IMR-90 (cell line): ENCODE data around the gene SCARF2. TPM values are rescaled to one million over a fixed set of nuclear protein-coding genes. Genes with fewer than 3 reads are reported as not detected.

Experiments
- ATAC-seq: fragments of 200-7000 bp; cut with Tn5 transposase; 2 replicates; pipeline ENCODE4 v1.9.1; 2020; ENCODE audit warnings: low read depth, mild to moderate bottlenecking, moderate library complexity
- BruUV-seq: library from RNA; stranded (reverse); fragments of 400-500 nt; replicated peaks from 2 replicates; lab custom pipeline; 2021; lab: Mats Ljungman, UMichigan
- CTCF ChIA-PET: fragments of 300-600 bp; formaldehyde crosslinking; extraction: SDS; loops from one replicate; lab custom pipeline; 2021; ENCODE audit warnings: antibody characterized with exemption; lab: Yijun Ruan, JAX
- POLR2A ChIA-PET: fragments of 300-600 bp; sonication (Branson Sonifier 250); formaldehyde crosslinking; loops from one replicate; lab custom pipeline; 2022; ENCODE audit warnings: antibody characterized with exemption; ENCODE audit not compliant: unreplicated experiment; lab: Charles Lee
- DNase-seq: peaks from one replicate; pipeline ENCODE4 v3.0.0; 2013
- H2AFZ ChIP-seq: replicated peaks from 2 replicates; pipeline ENCODE3; 2013; ENCODE audit warnings: low read length, mild to moderate bottlenecking; ENCODE audit not compliant: poor library complexity
- H2AK5ac ChIP-seq: 2 replicates; pipeline ENCODE4 v1.6.1; 2013; ENCODE audit warnings: low read depth, low read length, inconsistent platforms
- H2AK9ac ChIP-seq: replicated peaks from 2 replicates; pipeline ENCODE3; 2013; ENCODE audit warnings: mild to moderate bottlenecking, low read depth, low read length, moderate library complexity; ENCODE audit not compliant: poor library complexity
- H2BK120ac ChIP-seq: 2 replicates; pipeline ENCODE4 v1.6.1; 2013; ENCODE audit warnings: low read depth, low read length, inconsistent platforms
- H2BK15ac ChIP-seq: 3 replicates; pipeline ENCODE4 v1.6.1; 2013; ENCODE audit warnings: low read depth, low read length, inconsistent platforms
- H2BK20ac ChIP-seq: 2 replicates; pipeline ENCODE4 v1.6.1; 2013; ENCODE audit warnings: low read depth, mild to moderate bottlenecking, inconsistent platforms, low read length, moderate library complexity
- H2BK5ac ChIP-seq: 2 replicates; pipeline ENCODE4 v1.6.1; 2013; ENCODE audit warnings: mild to moderate bottlenecking, low read depth, low read length, inconsistent platforms; ENCODE audit not compliant: poor library complexity, severe bottlenecking
- H3K14ac ChIP-seq: replicated peaks from 2 replicates; pipeline ENCODE4 v1.6.1; 2013; ENCODE audit warnings: low read depth, low read length, inconsistent platforms
- H3K18ac ChIP-seq: 2 replicates; pipeline ENCODE4 v1.6.1; 2013; ENCODE audit warnings: low read depth, low read length, control low read depth
- H3K23ac ChIP-seq: 2 replicates; pipeline ENCODE4 v1.6.1; 2013; ENCODE audit warnings: low read depth, low read length, inconsistent platforms
- H3K27ac ChIP-seq: 2 replicates; pipeline ENCODE4 v1.5.1; 2013; ENCODE audit warnings: mild to moderate bottlenecking, control low read depth, low read length; ENCODE audit not compliant: insufficient read depth
- H3K27me3 ChIP-seq: 2 replicates; pipeline ENCODE4 v1.6.1; 2013; ENCODE audit warnings: low read length; ENCODE audit not compliant: control insufficient read depth, insufficient read depth
- H3K36me3 ChIP-seq: 2 replicates; pipeline ENCODE4 v1.6.1; 2013; ENCODE audit warnings: low read length, mixed read lengths; ENCODE audit not compliant: control insufficient read depth, insufficient read depth
- H3K4ac ChIP-seq: 2 replicates; pipeline ENCODE4 v1.6.1; 2013; ENCODE audit warnings: low read depth, low read length, inconsistent platforms
- H3K4me1 ChIP-seq: 2 replicates; pipeline ENCODE4 v1.6.1; 2013; ENCODE audit warnings: low read length, mixed read lengths; ENCODE audit not compliant: control insufficient read depth, insufficient read depth
- H3K4me2 ChIP-seq: 2 replicates; pipeline ENCODE4 v1.6.1; 2013; ENCODE audit warnings: low read depth, mild to moderate bottlenecking, control low read depth, low read length, moderate library complexity
- H3K4me3 ChIP-seq: 2 replicates; pipeline ENCODE4 v1.5.1; 2013; ENCODE audit warnings: low read depth, mild to moderate bottlenecking, control low read depth, low read length, moderate library complexity; ENCODE audit not compliant: insufficient read depth
- H3K56ac ChIP-seq: 2 replicates; pipeline ENCODE4 v1.6.1; 2013; ENCODE audit warnings: low read length, inconsistent platforms; ENCODE audit not compliant: insufficient read depth; ENCODE audit errors: extremely low read depth
- H3K79me1 ChIP-seq, 2 experiments: 2 replicates each; pipeline ENCODE4 v1.6.1; 2013; ENCODE audit warnings: low read length in 2 of 2, inconsistent platforms in 1 of 2, low read depth in 1 of 2
- H3K9ac ChIP-seq: 2 replicates; pipeline ENCODE4 v1.6.1; 2013; ENCODE audit warnings: low read depth, low read length, control low read depth
- H3K9me1 ChIP-seq: 2 replicates; pipeline ENCODE4 v1.6.1; 2013; ENCODE audit warnings: low read length, inconsistent platforms; ENCODE audit not compliant: insufficient read depth
- H3K9me3 ChIP-seq: 2 replicates; pipeline ENCODE4 v1.6.1; 2013; ENCODE audit warnings: low read length; ENCODE audit not compliant: control insufficient read depth, insufficient read depth
- H4K20me1 ChIP-seq: 2 replicates; pipeline ENCODE4 v1.6.1; 2013; ENCODE audit warnings: low read length, inconsistent platforms; ENCODE audit not compliant: insufficient read depth
- H4K5ac ChIP-seq: 2 replicates; pipeline ENCODE4 v1.6.1; 2013; ENCODE audit warnings: mild to moderate bottlenecking, low read depth, low read length, control low read depth
- H4K8ac ChIP-seq, 2 experiments: 2 replicates each; pipeline ENCODE4 v1.6.1; 2013; ENCODE audit warnings: low read depth in 2 of 2, low read length in 2 of 2, control low read depth in 1 of 2, inconsistent platforms in 1 of 2
- H4K91ac ChIP-seq: 2 replicates; pipeline ENCODE4 v1.6.1; 2013; ENCODE audit warnings: low read depth, low read length, inconsistent platforms; ENCODE audit not compliant: insufficient read depth
- BHLHE40 ChIP-seq: fragments of 150-350 bp; IDR thresholded peaks from 2 replicates; pipeline ENCODE4 v1.6.1; 2016; ENCODE audit warnings: mild to moderate bottlenecking, low read depth, low read length
- CHD1 ChIP-seq: IDR thresholded peaks from 2 replicates; pipeline ENCODE4 v1.6.1; 2012; ENCODE audit warnings: low read depth, low read length, improper control_type of control experiment
- CTCF ChIP-seq: conservative IDR thresholded peaks from 2 replicates; pipeline ENCODE4 v1.5.1; 2012; ENCODE audit warnings: mild to moderate bottlenecking, low read depth, low read length, improper control_type of control experiment
- MAFK ChIP-seq: IDR thresholded peaks from 2 replicates; pipeline ENCODE4 v1.6.1; 2012; ENCODE audit warnings: low read depth, low read length, improper control_type of control experiment
- MAZ ChIP-seq: IDR thresholded peaks from 2 replicates; pipeline ENCODE4 v1.6.1; 2012; ENCODE audit warnings: low read depth, mild to moderate bottlenecking, low read length, improper control_type of control experiment, moderate library complexity, borderline replicate concordance
- MXI1 ChIP-seq: IDR thresholded peaks from 2 replicates; pipeline ENCODE4 v1.6.1; 2012; ENCODE audit warnings: low read depth, mild to moderate bottlenecking, low read length, moderate library complexity, borderline replicate concordance
- NFE2L2 ChIP-seq: fragments of 150-350 bp; IDR thresholded peaks from 2 replicates; pipeline ENCODE4 v1.6.1; 2016; ENCODE audit warnings: low read depth, mild to moderate bottlenecking, low read length
- POLR2A ChIP-seq: IDR thresholded peaks from 2 replicates; pipeline ENCODE4 v1.6.1; 2012; ENCODE audit warnings: mild to moderate bottlenecking, low read depth, low read length
- RAD21 ChIP-seq: IDR thresholded peaks from 2 replicates; pipeline ENCODE4 v1.6.1; 2012; ENCODE audit warnings: low read length, improper control_type of control experiment
- RFX5 ChIP-seq: IDR thresholded peaks from 2 replicates; pipeline ENCODE4 v1.8.0; 2012; ENCODE audit warnings: low read depth, mild to moderate bottlenecking, low read length, moderate library complexity
- SMC3 ChIP-seq: fragments of 150-350 bp; IDR thresholded peaks from 2 replicates; pipeline ENCODE4 v1.6.1; 2016; ENCODE audit warnings: low read depth, mild to moderate bottlenecking, antibody characterized with exemption, low read length, moderate library complexity
- USF2 ChIP-seq: fragments of 150-350 bp; IDR thresholded peaks from 2 replicates; pipeline ENCODE4 v1.6.1; 2017; ENCODE audit warnings: mild to moderate bottlenecking, antibody characterized with exemption, low read length, low read depth
- WGBS, 2 experiments: methylation state at CpG; one replicate each; pipeline versions ENCODE4 v1.1.5 to v1.1.7; 2013; ENCODE audit warnings: missing lambda C conversion rate in 2 of 2; ENCODE audit not compliant: insufficient read length in 1 of 2; ENCODE audit errors: extremely low coverage in 2 of 2; 5-methylcytosine and 5-hydroxymethylcytosine counted together
- dilution Hi-C: fragments of 300-500 bp; cut with HindIII; formaldehyde crosslinking; loops from one replicate; pipeline ENCODE4 v1.14.3; 2018; ENCODE audit warnings: low sequenced_read_pairs; ENCODE audit not compliant: unreplicated experiment
- in situ Hi-C: fragments of 300-500 bp; cut with MboI; formaldehyde crosslinking; loops from 3 replicates; pipeline ENCODE4 v1.14.3; 2019; ENCODE audit warnings: low sequenced_read_pairs, inconsistent platforms, mixed read lengths
- intact Hi-C: fragments of 100-400 bp; cut with micrococcal nuclease; formaldehyde crosslinking; loops from 2 replicates; pipeline ENCODE4 v1.10.0; 2022
- polyA plus RNA-seq, 3 experiments: library from polyadenylated mRNA; depleted of rRNA; stranded (reverse); fragments of >200 nt; gene quantifications; 2 replicates each; pipeline ENCODE4 v1.2.3, GENCODE V29; 2012; ENCODE audit warnings: low replicate concordance in 1 of 3
- total RNA-seq: library from RNA; depleted of rRNA; stranded (reverse); fragments of >200 nt; gene quantifications from 2 replicates; pipeline ENCODE4 v1.2.3, GENCODE V29; 2012

SCARF2 gene
- total and polyA plus RNA-seq, 2 of the 4 experiments (the other 2 are of a cell fraction), result 3.4 to 37.0 TPM

GRCh38 chr22:20434773-20435172, 2.9 kb downstream of the SCARF2 start:
- Histone ChIP-seq H3K56ac (no peak overlapping the region), H2AFZ (no peak overlapping the region), H2AK9ac (no peak overlapping the region), H4K91ac (no peak overlapping the region), H3K18ac (no peak overlapping the region), H2BK15ac (no peak overlapping the region), H3K27ac (no peak overlapping the region), H3K27me3 (no peaks in the 10 kb centered on the region), H3K4me1 (peaks cover 24% of the 10 kb centered on the region), H4K5ac (no peak overlapping the region), H3K14ac (no peak overlapping the region), H2AK5ac (peak overlapping the region; percentile 35; the same call in 1 of the 2 replicates), H3K23ac (peak overlapping the region; percentile 18; the same call in 1 of the 2 replicates), H3K9me1 (peaks cover 29% of the 10 kb centered on the region), H2BK20ac (no peak overlapping the region), H3K9ac (no peak overlapping the region), H2BK120ac (no peak overlapping the region), H4K8ac (no peak overlapping the region), H4K20me1 (peaks cover 70% of the 10 kb centered on the region), H3K4me2 (no peak overlapping the region; the same call in 1 of the 2 replicates), H3K36me3 (peaks cover 15% of the 10 kb centered on the region), H3K4me3 (no peak overlapping the region), H3K9me3 (no peaks in the 10 kb centered on the region), H3K4ac (no peak overlapping the region), H2BK5ac (no peak overlapping the region), H3K79me1 (peaks cover 19 to 85% of the 10 kb centered on the region in 2 experiments; a peak in 3 of 4 replicates)
- dilution Hi-C loops (no loop called here), intact Hi-C loops (no loop called here), in situ Hi-C loops (no loop called here)
- TF ChIP-seq MXI1, result no peak
- TF ChIP-seq POLR2A, result no peak
- TF ChIP-seq CTCF, result no peak
- TF ChIP-seq MAZ, result no peak
- no peak for TF ChIP-seq NFE2L2
- TF ChIP-seq USF2, result no peak
- no peak for TF ChIP-seq CHD1
- TF ChIP-seq BHLHE40, result no peak
- no peak for TF ChIP-seq SMC3
- TF ChIP-seq RFX5, result no peak
- no peak for TF ChIP-seq RAD21
- no peak for TF ChIP-seq MAFK
- ChIA-PET POLR2A (no interaction called here), CTCF (no interaction called here)
- DNase-seq (no peak), ATAC-seq (no peak)
- BruUV-seq, result no TSS peak
- 90% methylated on average over 3 of the region's 3 CpGs; no CpG with 5 or more reads in 1 of the 2 experiments for whole genome bisulfite sequencing, 2 experiments
